HG03521 (cell line): Measurements from ENCODE around the gene ANKRD35.
"Not testable (repeated sequence)": the region's sequence is repeated elsewhere in the genome, so short reads cannot be mapped to it uniquely, and the experiment has no call there.

ENCODE experiments used
- ATAC-seq: cut with Tn5 transposase; IDR thresholded peaks from one replicate; pipeline ENCODE4 v1.9.1; 2021; ENCODE audit warnings: mild to moderate bottlenecking, moderate library complexity; ENCODE audit not compliant: unreplicated experiment

Gene ANKRD35, protein sequence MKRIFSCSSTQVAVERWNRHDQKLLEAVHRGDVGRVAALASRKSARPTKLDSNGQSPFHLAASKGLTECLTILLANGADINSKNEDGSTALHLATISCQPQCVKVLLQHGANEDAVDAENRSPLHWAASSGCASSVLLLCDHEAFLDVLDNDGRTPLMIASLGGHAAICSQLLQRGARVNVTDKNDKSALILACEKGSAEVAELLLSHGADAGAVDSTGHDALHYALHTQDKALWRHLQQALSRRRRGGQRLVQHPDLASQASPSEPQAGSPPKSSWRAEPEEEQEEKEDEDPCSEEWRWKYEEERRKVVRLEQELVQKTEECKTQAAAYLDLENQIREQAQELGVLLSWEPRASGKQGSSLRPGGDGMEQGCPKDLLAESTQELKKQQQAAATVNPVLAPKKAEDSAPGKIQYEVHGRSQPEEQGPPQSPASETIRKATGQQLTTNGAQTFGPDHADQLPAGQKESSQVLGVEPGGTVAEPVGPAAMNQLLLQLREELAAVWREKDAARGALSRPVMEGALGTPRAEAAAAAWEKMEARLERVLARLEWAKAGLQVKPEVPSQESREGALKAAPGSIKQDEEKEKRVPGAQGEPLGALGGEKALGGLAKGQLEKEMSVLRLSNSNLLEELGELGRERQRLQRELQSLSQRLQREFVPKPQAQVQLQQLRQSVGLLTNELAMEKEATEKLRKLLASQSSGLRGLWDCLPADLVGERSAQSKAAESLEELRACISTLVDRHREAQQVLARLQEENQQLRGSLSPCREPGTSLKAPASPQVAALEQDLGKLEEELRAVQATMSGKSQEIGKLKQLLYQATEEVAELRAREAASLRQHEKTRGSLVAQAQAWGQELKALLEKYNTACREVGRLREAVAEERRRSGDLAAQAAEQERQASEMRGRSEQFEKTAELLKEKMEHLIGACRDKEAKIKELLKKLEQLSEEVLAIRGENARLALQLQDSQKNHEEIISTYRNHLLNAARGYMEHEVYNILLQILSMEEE

DNA sequence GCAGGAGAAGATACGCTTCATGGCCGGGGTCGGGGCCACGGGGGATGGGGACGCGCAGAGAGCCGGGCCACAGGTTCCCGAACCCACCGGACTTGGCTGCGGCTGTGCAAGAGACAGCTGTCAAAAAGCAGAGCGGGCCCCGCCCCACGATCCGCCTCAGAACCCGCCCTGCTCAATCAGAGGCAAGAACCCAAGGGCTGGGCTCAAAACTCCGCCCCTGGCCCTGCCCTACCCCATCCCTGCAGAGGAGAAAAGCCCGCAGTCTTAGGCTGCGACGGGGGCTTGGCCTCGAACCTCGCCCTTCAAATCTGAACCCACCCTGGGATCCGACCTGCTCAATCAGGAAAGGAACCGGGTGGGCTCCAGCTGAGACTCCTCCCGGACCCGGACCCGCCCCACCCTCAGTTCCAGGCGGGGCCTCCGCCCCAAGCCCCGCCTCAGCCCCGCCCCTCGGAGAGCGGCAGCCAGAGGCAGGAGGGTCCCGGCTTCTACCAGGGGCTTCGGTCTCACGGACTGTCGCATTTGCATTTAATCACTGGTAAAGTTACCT lies at the start of gene ANKRD35:
ANKRD35 (minus strand) TSS at position 129 of the 550 bp plus-strand sequence; CDS start at position 21, 108 bp downstream.
- ATAC-seq = peak; percentile 98

DNA sequence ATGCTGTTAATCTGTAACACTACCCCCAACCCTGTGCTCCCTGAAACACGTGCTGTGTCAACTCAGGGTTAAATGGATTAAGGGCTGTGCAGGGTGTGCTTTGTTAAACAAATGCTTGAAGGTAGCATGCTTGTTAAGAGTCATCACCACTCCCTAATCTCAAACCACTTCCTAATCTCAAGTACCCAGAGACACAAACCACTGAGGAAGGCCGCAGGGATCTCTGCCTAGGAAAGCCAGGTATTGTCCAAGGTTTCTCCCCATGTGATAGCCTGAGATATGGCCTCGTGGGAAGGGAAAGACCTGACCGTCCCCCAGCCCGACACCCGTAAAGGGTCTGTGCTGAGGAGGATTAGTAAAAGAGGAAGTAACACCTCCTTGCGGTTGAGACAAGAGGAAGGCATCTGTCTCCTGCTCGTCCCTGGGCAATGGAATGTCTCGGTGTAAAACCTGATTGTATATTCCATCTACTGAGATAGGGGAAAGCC lies 46.9 kb upstream of the ANKRD35 start:
- ATAC-seq = not testable (repeated sequence)

GRCh38 chr1:145927916-145928643 lies 42.4 kb upstream of the ANKRD35 start:
- ATAC-seq = no peak

- peak; percentile 95 for ATAC-seq
Measured at GRCh38 chr1:145927063-145927886, 41.6 kb upstream of the ANKRD35 start, which contains the start of gene RBM8A. Gene RBM8A (minus strand): TSS chr1:145927484. CDS start chr1:145927426, 58 bp downstream.

DNA sequence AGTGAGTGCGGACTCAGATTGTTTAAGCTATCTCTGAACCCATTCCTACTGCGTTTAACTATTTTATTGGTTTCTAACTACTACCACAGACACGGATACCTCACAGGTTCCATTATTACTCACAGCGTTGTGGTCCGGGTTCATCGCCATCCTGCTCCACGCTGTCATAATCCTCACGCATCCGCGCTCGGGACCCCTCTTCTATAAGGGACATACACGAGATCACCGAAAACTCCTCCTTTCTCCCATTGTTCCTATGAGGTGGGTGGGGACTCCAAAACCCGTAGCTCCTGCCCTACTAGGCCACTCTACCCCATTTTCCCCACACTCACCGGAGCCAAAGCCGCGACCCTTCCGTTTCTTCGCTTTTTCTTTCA lies 41.0 kb upstream of the ANKRD35 start:
- no peak for ATAC-seq

DNA sequence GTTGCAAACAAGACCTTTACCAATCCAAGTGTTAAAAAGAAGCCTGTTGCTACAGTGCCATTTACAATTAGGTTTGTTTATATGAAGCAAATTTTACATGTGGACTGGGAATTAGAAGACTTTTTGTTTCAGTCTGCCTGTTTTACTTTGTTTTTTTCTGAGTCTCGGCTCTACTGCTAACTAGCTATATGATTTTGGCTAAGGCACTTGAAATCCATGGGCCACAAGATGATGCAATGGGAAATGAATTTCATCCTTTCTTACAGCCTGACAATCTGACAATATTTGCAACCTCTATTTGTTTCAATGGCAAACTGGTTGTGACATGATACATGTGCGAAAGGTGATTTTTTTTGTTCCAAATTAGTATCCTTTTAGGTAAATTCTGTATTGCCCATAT lies 36.6 kb upstream of the ANKRD35 start:
- no peak for ATAC-seq

- not testable (repeated sequence) for ATAC-seq
Measured at GRCh38 chr1:145920297-145920696, 34.6 kb upstream of the ANKRD35 start.

GRCh38 chr1:145918992-145919939 lies 33.6 kb upstream of the ANKRD35 start:
- peak; percentile 9 for ATAC-seq

DNA sequence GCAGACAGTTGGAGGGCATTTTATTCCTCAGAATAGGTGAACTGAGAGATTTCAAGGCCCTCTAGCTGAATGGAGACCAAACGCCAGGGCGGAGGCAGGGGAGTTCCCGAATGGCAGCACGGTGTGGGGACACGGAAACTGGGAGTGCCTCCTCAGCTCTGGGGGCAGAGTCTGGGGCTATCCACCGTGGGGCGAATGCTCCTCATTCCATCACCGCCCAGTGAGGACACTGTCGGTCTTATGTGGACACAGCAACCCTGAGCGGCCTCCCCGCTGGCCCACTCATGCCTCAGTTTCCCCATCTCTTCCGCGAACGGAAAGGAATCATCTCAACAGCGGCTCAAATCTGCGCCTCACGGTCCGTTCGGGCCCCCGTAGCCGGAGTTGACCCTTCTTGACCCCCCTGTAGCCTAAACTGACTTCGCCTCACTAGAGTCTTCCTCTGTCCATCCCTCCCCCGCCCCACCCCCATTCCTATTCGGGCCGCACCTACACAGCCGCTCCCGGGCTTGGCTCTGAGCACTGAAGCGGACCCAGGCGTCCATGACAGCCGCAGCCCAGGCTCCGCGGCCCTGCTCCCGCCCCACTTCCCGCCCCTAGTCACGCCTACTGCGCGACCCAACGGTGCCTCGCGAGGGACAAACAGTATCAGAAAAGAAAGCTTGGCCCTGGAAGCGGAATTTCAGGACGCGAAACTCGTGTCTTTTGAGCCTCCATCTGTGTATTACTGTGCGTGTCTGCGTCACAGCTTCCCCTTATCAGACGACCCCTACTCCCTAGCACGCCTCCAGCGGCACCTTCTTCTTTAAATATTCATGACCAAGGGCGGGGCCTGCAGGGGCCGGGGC lies 32.7 kb upstream of the ANKRD35 start, which contains the start of gene PEX11B:
PEX11B (minus strand) TSS at position 574 of the 848 bp plus-strand sequence; CDS start at position 545, 29 bp downstream.
- peak; percentile 84 for ATAC-seq

DNA sequence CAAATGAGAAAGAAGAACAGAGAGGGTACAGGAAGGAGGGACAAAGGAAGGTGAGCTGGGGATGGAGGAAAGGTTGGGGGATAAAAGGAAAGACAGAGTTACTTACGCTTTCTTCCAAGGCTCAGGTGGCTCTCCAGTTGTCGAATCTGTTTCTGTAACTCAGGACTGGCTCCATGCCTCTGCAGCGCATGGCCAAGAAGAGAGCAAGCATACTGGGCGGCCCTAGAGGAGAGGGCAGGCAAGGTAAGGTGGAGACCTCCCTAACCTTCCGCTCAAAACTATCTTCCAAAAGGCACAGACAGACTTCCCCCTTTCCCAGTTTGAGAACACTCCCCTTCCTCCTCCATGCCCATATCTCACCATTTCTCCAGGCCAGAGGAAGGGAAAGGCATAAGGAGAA lies 31.9 kb upstream of the ANKRD35 start:
- ATAC-seq = no peak

- no peak for ATAC-seq
Measured at GRCh38 chr1:145916745-145917144, 31.1 kb upstream of the ANKRD35 start.

DNA sequence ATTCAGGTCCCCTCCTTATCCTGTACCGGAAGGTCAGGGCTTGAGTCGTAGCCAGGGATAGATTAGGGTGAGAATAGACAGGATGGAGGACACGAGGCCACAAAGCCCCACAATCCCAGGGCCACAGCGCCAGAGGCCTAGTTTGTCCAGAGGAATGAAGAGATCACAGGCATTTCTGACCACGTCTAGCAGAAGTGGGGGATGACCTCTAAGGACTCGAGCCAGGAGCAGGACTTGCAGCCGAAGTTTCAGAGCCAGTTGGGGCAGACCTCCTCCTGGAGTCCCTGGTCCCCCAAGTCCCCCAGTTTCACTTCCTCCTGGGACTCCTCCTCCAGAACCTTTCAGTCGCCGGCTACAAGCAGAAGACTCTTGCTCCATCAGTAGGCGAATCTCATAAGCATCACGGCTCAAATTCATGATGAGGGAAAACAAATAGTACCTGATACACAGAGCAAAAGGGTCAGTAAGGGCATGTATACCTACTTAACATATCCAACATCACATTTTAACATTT lies 26.5 kb upstream of the ANKRD35 start:
- no peak for ATAC-seq

DNA sequence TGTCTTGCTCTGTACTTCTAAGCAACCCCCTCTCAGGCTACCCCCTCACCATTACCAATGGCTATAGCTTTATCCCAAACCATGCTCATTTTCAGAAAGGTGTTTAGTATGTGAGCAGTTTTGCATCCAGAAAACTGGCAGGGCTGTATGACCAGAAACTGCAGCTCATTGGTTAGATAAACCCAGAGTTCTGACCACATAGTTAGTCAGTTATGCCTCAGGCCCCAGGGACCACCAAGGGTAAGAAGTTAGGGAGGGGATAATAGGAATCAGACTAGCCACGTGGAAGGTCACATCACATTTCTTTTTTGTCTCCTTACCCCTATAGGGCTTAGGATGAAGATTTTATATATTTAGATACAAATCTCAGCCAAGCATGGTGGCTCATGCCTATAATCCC lies 23.0 kb upstream of the ANKRD35 start:
- ATAC-seq = no peak

GRCh38 chr1:145906954-145907753 lies 21.5 kb upstream of the ANKRD35 start:
- ATAC-seq = no peak

- ATAC-seq = no peak
Measured at GRCh38 chr1:145901312-145902021, 15.8 kb upstream of the ANKRD35 start.

- ATAC-seq = no peak
Measured at GRCh38 chr1:145898756-145899155, 13.1 kb upstream of the ANKRD35 start.
